GM12878 (cell line): ENCODE data around the gene ABI2.

ENCODE experiments used
- CEBPZ ChIP-seq: fragments of 150-350 bp; IDR thresholded peaks from 2 replicates; pipeline ENCODE4 v1.6.1; 2016; ENCODE audit warnings: low read depth, low read length
- CTCF ChIP-seq, 3 experiments: IDR thresholded peaks in 2 of 3; conservative IDR thresholded peaks in 1 of 3; 2 replicates each; pipeline ENCODE4 v1.5.1; 2011; ENCODE audit warnings: low read depth in 3 of 3, low read length in 3 of 3, mild to moderate bottlenecking in 3 of 3, control low read depth in 2 of 3, moderate library complexity in 2 of 3, inconsistent platforms in 1 of 3, mixed read lengths in 1 of 3; ENCODE audit not compliant: control insufficient read depth in 2 of 3, insufficient read depth in 1 of 3; ENCODE audit errors: extremely low read depth in 1 of 3
- E2F4 ChIP-seq: IDR thresholded peaks from 2 replicates; pipeline ENCODE4 v1.6.1; 2012; ENCODE audit warnings: low read depth, low read length, improper control_type of control experiment
- EZH2 ChIP-seq: IDR thresholded peaks from 2 replicates; pipeline ENCODE4 v1.6.1; 2012; ENCODE audit warnings: low read depth, mild to moderate bottlenecking, control low read depth, inconsistent platforms, low read length, borderline replicate concordance; ENCODE audit not compliant: control insufficient read depth
- JUND ChIP-seq: IDR thresholded peaks from 2 replicates; pipeline ENCODE4 v1.6.1; 2012; ENCODE audit warnings: low read depth, mild to moderate bottlenecking, low read length, improper control_type of control experiment, moderate library complexity
- POLR2AphosphoS5 ChIP-seq: IDR thresholded peaks from 2 replicates; pipeline ENCODE4 v1.6.1; 2011; ENCODE audit warnings: mild to moderate bottlenecking, low read length, inconsistent platforms
- RCOR1 ChIP-seq: conservative IDR thresholded peaks from 2 replicates; pipeline ENCODE4 v1.6.1; 2012; ENCODE audit warnings: low read depth, low read length, improper control_type of control experiment
- SIN3A ChIP-seq: IDR thresholded peaks from 2 replicates; pipeline ENCODE4 v1.6.1; 2012; ENCODE audit warnings: low read depth, low read length, improper control_type of control experiment
- TBL1XR1 ChIP-seq: IDR thresholded peaks from 2 replicates; pipeline ENCODE4 v1.6.1; 2012; ENCODE audit warnings: low read depth, low read length, improper control_type of control experiment
- ZBTB11 ChIP-seq: fragments of 450-650 bp; formaldehyde crosslinking; IDR thresholded peaks from 2 replicates; pipeline ENCODE4 v1.5.0; 2022; ENCODE audit warnings: mild to moderate bottlenecking, missing genetic modification characterization
- ZNF622 ChIP-seq: fragments of 450-650 bp; IDR thresholded peaks from 2 replicates; pipeline ENCODE4 v1.6.1; 2017; ENCODE audit warnings: mild to moderate bottlenecking, inconsistent platforms

GRCh38 chr2:203436496-203436895, 108.3 kb downstream of the ABI2 start:
- no peak for TF ChIP-seq CTCF (IDR thresholded peaks at IDR 0.05 in 2 of 3, conservative IDR thresholded peaks at IDR 0.05 in 1 of 3; ENCODE audit: control insufficient read depth in 2 of 3, extremely low read depth in 1 of 3, insufficient read depth in 1 of 3, low read depth in 3 of 3, low read length in 3 of 3)
- no peak for TF ChIP-seq ZBTB11
- TF ChIP-seq E2F4 = no peak
- no peak for TF ChIP-seq ZNF622
- no peak for TF ChIP-seq CEBPZ
- no peak for TF ChIP-seq EZH2
- TF ChIP-seq JUND = no peak
- TF ChIP-seq RCOR1 = no peak
- no peak for TF ChIP-seq SIN3A
- no peak for TF ChIP-seq TBL1XR1
- TF ChIP-seq POLR2AphosphoS5 = no peak
